Mesenteric fat pad (tissue), 1 donor: ENCODE data around the gene C2orf76. TPM values are rescaled to one million over a fixed set of nuclear protein-coding genes. Genes with fewer than 3 reads are reported as not detected.

Experiments used
- DNase-seq: peaks from one replicate; pipeline ENCODE4 v3.0.0-alpha.2; 2020; ENCODE audit warnings: low spot score
- total RNA-seq: library from RNA; stranded (reverse); fragmentation: NEBNext Ultra II Directional; extraction: Animal tissue kit (Norgen Biotek cat#: 25700); gene quantifications from one replicate; pipeline ENCODE4 v1.2.1, GENCODE V29; 2021
- donor health status: DM: yes; HTN: yes; CAD: no.

C2orf76 gene
- total RNA-seq, 1 donor from 2014 or later, result 12.5 TPM

- DNase-seq, result peak; percentile 51
These were observed 100.5 kb downstream of the C2orf76 start for GRCh38 chr2:119266091-119266589.

- DNase-seq, result peak; percentile 37
These were observed 101.0 kb downstream of the C2orf76 start for GRCh38 chr2:119265693-119266066.

- peak; percentile 77 for DNase-seq
These were observed 101.6 kb downstream of the C2orf76 start for GRCh38 chr2:119264781-119265692.

GRCh38 chr2:119263656-119264055 is 103.0 kb downstream of the C2orf76 start:
- DNase-seq, result peak; percentile 41

- peak; percentile 81 for DNase-seq
These were observed 103.6 kb downstream of the C2orf76 start for GRCh38 chr2:119263025-119263424.

- peak; percentile 72 for DNase-seq
These were observed 105.0 kb downstream of the C2orf76 start for GRCh38 chr2:119261493-119262225.

GRCh38 chr2:119260646-119261492 is 105.8 kb downstream of the C2orf76 start:
- peak; percentile 53 for DNase-seq

- peak; percentile 75 for DNase-seq
These were observed 107.3 kb downstream of the C2orf76 start for GRCh38 chr2:119259296-119259860.

GRCh38 chr2:119257198-119257597 is 109.4 kb downstream of the C2orf76 start:
- DNase-seq, result peak; percentile 72

- DNase-seq, result peak; percentile 26
These were observed 110.1 kb downstream of the C2orf76 start for GRCh38 chr2:119256582-119256921.

- peak; percentile 24 for DNase-seq
These were observed 110.7 kb downstream of the C2orf76 start for GRCh38 chr2:119255760-119256581.

GRCh38 chr2:119254601-119255080 is 112.0 kb downstream of the C2orf76 start:
- peak; percentile 78 for DNase-seq

GRCh38 chr2:119253760-119254600 is 112.7 kb downstream of the C2orf76 start:
- peak; percentile 64 for DNase-seq

GRCh38 chr2:119253114-119253702 is 113.4 kb downstream of the C2orf76 start:
- no peak for DNase-seq
